ENCODE results near the gene DRC7. TPM values are rescaled to one million over a fixed set of nuclear protein-coding genes. Genes with fewer than 3 reads are reported as not detected.

The DRC7 gene
- total RNA-seq, 1 donor from 2014 or later: not detected

GRCh38 chr16:57672416-57672815, 22.2 kb upstream of the DRC7 start:
- no peak for TF ChIP-seq CTCF (IDR thresholded peaks at IDR 0.05; ENCODE audit: partially characterized antibody, unreplicated experiment)
- H3K4me1 Mint-ChIP-seq (ENCODE audit: low read depth, unreplicated experiment): peaks cover 3% of the 10 kb centered on the region
- no peaks in the 10 kb centered on the region for H3K36me3 Mint-ChIP-seq (ENCODE audit: unreplicated experiment)
- peaks cover 7% of the 10 kb centered on the region for H3K9me3 Mint-ChIP-seq (ENCODE audit: unreplicated experiment)
- H3K27me3 Mint-ChIP-seq (ENCODE audit: unreplicated experiment): peaks cover 4% of the 10 kb centered on the region
- no peak overlapping the region for H3K4me3 Mint-ChIP-seq (ENCODE audit: unreplicated experiment)
- H3K27ac Mint-ChIP-seq (ENCODE audit: unreplicated experiment): no peak overlapping the region
- DNase-seq: no peak

GRCh38 chr16:57672824-57673223, 21.8 kb upstream of the DRC7 start:
- peaks cover 7% of the 10 kb centered on the region for H3K9me3 Mint-ChIP-seq (ENCODE audit: unreplicated experiment)
- peaks cover 3% of the 10 kb centered on the region for H3K4me1 Mint-ChIP-seq (ENCODE audit: low read depth, unreplicated experiment)
- no peaks in the 10 kb centered on the region for H3K36me3 Mint-ChIP-seq (ENCODE audit: unreplicated experiment)
- no peak overlapping the region for H3K27ac Mint-ChIP-seq (ENCODE audit: unreplicated experiment)
- no peak overlapping the region for H3K4me3 Mint-ChIP-seq (ENCODE audit: unreplicated experiment)
- peaks cover 4% of the 10 kb centered on the region for H3K27me3 Mint-ChIP-seq (ENCODE audit: unreplicated experiment)
- TF ChIP-seq CTCF (IDR thresholded peaks at IDR 0.05; ENCODE audit: partially characterized antibody, unreplicated experiment): no peak
- DNase-seq: no peak

GRCh38 chr16:57675741-57676551, 18.7 kb upstream of the DRC7 start:
- peaks cover 4% of the 10 kb centered on the region for H3K4me1 Mint-ChIP-seq (ENCODE audit: low read depth, unreplicated experiment)
- peaks cover 3% of the 10 kb centered on the region for H3K27me3 Mint-ChIP-seq (ENCODE audit: unreplicated experiment)
- TF ChIP-seq CTCF (IDR thresholded peaks at IDR 0.05; ENCODE audit: partially characterized antibody, unreplicated experiment): no peak
- H3K4me3 Mint-ChIP-seq (ENCODE audit: unreplicated experiment): no peak overlapping the region
- DNase-seq: no peak
- peaks cover 8% of the 10 kb centered on the region for H3K9me3 Mint-ChIP-seq (ENCODE audit: unreplicated experiment)
- H3K27ac Mint-ChIP-seq (ENCODE audit: unreplicated experiment): no peak overlapping the region
- H3K36me3 Mint-ChIP-seq (ENCODE audit: unreplicated experiment): no peaks in the 10 kb centered on the region

GRCh38 chr16:57676553-57677085, 18.0 kb upstream of the DRC7 start:
- Mint-ChIP-seq H3K27me3 (ENCODE audit: unreplicated experiment) (peaks cover 3% of the 10 kb centered on the region), H3K4me1 (ENCODE audit: low read depth, unreplicated experiment) (peaks cover 4% of the 10 kb centered on the region), H3K36me3 (ENCODE audit: unreplicated experiment) (no peaks in the 10 kb centered on the region), H3K4me3 (ENCODE audit: unreplicated experiment) (no peak overlapping the region), H3K27ac (ENCODE audit: unreplicated experiment) (no peak overlapping the region), H3K9me3 (ENCODE audit: unreplicated experiment) (peaks cover 8% of the 10 kb centered on the region)
- no peak for TF ChIP-seq CTCF (IDR thresholded peaks at IDR 0.05; ENCODE audit: partially characterized antibody, unreplicated experiment)
- DNase-seq: no peak

Data from glutamatergic neuron (in vitro differentiated cells).